WI38 (cell line): ENCODE results near the gene AGPAT3.

Source experiments
- H3K4me3 ChIP-seq: 2 replicates; pipeline ENCODE4 v1.5.1; 2011; ENCODE audit warnings: low read depth, mild to moderate bottlenecking, control low read depth, low read length
- TF ChIP-seq, protein P1 (sequence below): IDR thresholded peaks from 2 replicates; pipeline ENCODE4 v1.5.1; 2012; ENCODE audit warnings: low read depth, mild to moderate bottlenecking, control low read depth, low read length

The AGPAT3 gene

DNA sequence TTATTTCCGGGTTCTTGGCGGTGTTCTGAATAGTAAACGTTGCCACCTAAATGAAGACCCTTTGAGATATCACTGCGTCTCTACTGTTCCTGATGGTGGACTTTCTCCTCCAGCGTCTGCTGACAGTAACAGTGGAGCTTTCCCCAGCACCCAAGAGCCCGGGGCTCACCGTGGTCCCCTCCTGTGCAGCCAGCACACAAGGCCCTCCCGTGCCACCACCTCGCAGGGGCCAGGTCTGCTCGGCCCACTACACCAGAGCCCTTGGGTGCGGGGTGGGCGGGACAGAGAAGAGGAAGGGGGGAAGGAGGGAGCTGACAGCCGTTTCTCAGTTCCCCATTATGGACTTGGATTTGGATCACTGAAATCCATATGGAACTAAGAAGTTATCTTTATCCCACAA lies 85.9 kb downstream of the AGPAT3 start:
- TF ChIP-seq, protein P1, sequence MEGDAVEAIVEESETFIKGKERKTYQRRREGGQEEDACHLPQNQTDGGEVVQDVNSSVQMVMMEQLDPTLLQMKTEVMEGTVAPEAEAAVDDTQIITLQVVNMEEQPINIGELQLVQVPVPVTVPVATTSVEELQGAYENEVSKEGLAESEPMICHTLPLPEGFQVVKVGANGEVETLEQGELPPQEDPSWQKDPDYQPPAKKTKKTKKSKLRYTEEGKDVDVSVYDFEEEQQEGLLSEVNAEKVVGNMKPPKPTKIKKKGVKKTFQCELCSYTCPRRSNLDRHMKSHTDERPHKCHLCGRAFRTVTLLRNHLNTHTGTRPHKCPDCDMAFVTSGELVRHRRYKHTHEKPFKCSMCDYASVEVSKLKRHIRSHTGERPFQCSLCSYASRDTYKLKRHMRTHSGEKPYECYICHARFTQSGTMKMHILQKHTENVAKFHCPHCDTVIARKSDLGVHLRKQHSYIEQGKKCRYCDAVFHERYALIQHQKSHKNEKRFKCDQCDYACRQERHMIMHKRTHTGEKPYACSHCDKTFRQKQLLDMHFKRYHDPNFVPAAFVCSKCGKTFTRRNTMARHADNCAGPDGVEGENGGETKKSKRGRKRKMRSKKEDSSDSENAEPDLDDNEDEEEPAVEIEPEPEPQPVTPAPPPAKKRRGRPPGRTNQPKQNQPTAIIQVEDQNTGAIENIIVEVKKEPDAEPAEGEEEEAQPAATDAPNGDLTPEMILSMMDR = no peak
- H3K4me3 ChIP-seq = no peak overlapping the region

DNA sequence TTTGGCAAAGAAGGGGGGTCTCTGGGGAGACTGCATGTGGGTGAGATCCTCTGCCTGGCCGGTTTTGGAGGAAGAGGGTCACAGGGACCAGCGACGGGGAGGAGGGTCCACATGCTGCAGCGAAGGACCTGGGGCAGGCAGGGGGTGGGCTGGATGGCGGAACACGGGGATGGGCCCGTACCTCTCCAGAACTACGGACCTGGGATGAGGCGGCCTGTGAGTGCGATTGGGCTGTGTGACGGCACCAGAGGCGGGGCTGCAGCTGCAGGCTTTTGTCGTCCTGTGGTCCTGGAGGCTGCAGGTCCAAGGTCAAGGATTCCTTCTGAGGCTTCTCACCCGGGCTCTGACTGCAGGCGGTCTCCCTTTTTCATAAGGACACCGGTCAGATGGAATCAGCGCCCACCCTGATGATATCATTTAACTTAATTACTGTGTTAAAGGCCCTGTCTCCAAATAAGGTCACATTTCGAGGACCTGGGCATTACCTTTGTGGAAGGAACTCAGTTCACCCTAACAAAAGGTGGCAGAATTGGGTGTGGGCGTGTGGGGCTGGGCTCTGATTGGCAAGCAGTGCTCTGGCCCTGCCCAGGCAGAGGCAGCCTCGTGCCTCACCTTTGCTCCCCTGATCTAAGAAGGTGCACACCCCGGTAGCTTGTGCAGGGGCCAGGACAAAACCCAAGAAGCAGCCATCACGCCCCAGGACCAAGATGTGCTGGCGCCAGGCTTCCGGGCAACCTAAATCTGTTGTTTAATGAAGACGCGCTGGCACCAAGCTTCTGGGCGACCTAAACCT lies 87.1 kb downstream of the AGPAT3 start:
- H3K4me3 ChIP-seq = no peak overlapping the region
- TF ChIP-seq, protein P1 = no peak

DNA sequence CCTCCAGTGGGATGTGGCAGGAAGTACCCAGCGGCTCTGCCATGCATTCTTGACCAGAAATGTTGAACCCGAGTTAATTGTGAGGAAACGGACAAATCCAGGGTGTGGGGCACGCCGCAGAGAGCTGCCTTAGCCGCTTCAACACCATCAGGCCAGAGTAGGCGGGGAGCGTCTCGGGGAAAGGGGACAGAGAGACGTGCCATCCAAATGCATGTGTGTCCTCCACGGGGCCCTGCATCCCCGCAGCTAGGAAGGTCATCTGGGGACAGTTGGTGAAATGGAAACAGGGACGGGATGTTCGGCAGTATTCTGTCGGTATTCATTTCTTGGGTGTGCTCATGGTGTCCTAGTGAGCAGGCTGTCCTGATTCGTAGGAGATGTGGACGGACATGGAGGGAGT lies 88.0 kb downstream of the AGPAT3 start:
- TF ChIP-seq, protein P1 = no peak
- no peak overlapping the region for H3K4me3 ChIP-seq

DNA sequence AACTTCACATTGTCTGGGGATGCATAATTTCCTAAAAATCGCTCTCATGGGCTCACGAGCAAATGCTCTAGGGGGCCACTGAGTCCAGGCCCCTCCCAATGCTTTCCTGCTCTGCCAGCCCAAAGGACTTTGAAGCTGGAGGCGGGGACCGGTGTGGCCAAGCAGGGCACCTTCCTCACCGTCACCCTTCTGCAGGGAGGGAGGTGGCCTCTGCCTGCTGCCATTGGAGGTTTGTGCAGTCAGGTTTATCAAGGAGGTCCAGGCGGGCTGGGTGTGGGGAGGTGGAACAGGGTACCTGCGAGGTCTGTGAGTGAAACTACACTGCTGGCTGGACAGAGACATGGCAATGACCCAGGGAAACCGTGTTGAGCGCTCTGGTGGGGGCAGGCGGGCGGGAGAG lies 89.0 kb downstream of the AGPAT3 start:
- no peak overlapping the region for H3K4me3 ChIP-seq
- TF ChIP-seq, protein P1 = no peak

DNA sequence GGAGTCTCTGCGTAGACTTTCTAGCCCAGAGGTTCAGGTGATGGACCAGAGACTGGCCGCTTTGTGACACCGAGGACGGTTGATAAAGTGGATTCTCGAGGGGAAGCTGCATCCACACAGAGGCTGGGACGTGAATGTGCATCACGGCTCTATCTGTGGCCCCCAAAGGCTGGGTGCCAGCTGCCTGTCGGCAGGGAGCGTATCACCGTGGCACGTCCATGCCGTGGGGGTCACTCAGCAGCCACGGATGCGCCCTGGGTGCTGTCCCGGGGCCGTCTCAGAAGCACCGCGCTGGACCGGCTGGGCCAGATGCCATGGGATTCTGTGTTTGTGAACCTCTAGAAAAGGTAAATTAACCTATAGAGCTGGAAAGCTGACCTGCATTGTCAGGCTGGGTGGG lies 89.9 kb downstream of the AGPAT3 start:
- H3K4me3 ChIP-seq = no peak overlapping the region
- TF ChIP-seq, protein P1 = no peak

DNA sequence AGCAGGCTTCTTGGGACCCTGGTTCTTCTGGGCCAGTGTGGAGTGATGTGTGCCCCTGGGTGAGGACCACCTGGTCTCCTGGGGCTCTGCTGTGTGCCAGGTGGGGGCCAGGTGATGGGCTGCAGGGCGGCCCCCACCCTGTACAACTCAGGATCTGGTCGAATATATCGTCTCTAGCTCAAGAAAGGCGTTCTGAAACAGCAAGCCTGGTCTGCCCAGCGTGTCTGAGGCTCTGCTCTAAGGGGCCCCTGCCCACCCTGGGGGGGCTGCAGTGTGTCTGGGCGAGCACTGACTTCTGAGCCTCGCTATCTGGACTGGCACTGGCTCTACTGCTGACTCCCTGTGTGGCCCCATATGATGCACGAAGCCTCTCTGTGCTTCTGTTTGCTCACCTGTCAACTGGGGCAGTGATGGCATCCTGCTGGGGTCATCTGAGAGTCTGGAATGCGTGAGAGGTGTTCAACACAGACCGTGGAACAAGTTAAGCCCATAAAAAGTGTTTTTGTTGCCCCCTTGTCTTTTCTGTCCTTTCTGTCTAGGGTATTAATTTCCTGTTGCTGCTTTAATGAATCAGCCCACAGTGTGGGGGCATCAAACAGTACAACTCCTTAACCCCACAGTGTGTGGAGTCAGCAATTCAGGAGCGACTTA lies 91.1 kb downstream of the AGPAT3 start:
- TF ChIP-seq, protein P1 = no peak
- H3K4me3 ChIP-seq = no peak overlapping the region

DNA sequence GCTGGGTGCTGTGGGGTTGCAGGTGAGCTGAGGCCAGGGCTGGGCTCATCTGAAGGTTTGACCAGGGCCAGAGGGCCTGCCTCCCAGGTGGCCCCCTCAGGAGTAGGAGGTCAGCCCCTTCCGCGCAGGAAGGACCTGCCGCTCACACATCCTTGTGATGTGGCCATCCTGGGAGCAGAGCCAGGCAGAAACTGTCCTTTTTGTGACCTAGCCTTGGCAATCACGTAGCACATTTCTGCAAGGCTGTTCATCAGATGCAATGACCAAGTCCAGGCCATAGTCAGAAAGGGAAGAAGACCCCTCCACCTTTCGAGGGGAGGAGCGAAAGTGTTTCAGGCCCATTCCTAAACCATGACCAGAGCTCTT lies 91.6 kb downstream of the AGPAT3 start:
- no peak overlapping the region for H3K4me3 ChIP-seq
- TF ChIP-seq, protein P1 = no peak
